Measurements from ENCODE around the gene PLD3.
"Not testable (repeated sequence)": the region's sequence is repeated elsewhere in the genome, so short reads cannot be mapped to it uniquely, and the experiment has no call there.

Gene PLD3

DNA sequence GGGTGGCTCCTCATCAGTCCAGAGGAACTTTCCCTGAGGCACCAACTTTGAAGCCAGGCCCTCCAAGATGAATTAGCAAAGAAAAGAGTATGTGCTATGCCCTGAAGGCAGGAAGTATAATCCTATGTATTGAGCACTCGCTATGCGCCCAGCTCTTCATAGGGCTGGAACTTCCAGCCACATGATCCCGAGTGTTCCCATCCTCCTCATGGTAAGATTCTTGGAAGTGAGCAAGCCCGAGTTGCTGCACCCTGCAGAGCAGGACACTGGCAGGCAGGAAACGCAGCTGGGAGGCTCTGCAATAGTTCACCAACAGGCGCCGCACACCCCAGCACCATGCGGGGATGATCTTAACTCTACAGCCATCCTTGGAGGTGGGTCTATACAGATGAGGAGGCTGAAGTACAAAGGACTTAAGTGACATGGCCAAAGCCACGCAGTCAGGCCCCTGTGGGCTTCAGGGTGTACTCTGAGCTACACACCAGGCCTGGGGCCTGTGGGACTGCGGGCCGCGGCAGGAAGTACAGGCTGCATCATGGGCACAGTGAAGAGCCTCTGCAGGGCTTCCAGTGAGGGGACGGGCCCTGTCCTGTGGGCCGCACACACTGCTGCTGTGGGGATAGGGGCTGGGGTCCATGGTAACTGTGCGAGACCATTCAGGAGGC lies 25.4 kb upstream of the PLD3 start:
- no peaks in the 10 kb centered on the region for H3K27me3 ChIP-seq (replicated peaks)
- peak; percentile 16 for TF ChIP-seq CTCF (IDR thresholded peaks at IDR 0.05; ENCODE audit: low read depth, low read length, missing control alignments)
- H3K4me3 ChIP-seq (ENCODE audit: low read depth, low read length), result no peak overlapping the region
- in situ Hi-C loops (cut with HindIII; ENCODE audit: low pct_ligation_motif_present, low sequenced_read_pairs), result no loop called here
- peak; percentile 25 for DNase-seq
- H3K36me3 ChIP-seq (replicated peaks), result peaks cover 60% of the 10 kb centered on the region
- no peak overlapping the region for H3K27ac ChIP-seq

DNA sequence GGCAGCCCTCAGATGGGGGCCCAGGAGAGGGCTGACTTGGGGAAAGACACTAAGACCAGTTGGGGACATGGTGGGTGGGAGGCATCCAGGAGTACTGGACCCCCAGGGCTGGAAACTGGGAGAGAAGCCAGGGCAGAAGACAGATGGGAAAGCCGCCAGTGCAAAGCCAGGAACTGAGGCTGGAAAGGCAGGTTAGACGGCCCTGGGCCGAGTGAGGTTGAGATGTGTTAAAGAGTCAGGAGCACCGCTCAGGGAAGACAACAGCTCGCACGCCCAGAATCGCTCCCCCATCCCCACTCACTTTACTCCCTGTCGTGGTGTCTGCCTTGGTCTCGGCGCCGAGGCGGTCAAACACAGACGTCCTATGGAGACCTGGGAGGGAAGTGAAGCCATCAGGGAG lies 24.8 kb upstream of the PLD3 start:
- H3K27ac ChIP-seq, result no peak overlapping the region
- in situ Hi-C loops (cut with HindIII; ENCODE audit: low pct_ligation_motif_present, low sequenced_read_pairs), result no loop called here
- DNase-seq, result no peak
- H3K27me3 ChIP-seq (replicated peaks), result no peaks in the 10 kb centered on the region
- TF ChIP-seq CTCF (IDR thresholded peaks at IDR 0.05; ENCODE audit: low read depth, low read length, missing control alignments), result no peak
- no peak overlapping the region for H3K4me3 ChIP-seq (ENCODE audit: low read depth, low read length)
- peaks cover 62% of the 10 kb centered on the region for H3K36me3 ChIP-seq (replicated peaks)

DNA sequence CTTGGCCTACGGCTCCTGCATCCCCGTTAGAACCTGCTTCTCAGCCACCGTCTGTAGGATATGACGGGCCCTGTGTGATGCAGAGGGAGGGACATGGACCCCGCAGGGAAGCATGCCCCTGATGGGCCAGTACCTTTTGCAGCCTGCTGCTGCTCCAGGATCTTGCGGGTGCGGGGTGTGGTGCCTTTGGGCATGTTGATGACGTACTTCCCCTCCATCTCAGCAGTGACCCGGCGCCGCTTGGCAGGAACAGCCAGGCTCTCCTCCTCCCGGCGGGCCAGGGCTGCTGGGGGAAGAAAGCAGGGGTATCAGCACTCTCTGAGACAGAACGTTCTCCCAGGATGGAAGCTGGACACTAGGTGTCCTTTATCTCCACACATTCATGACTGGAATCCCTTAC lies 22.3 kb upstream of the PLD3 start:
- Histone ChIP-seq H3K27ac (no peak overlapping the region), H3K27me3 (replicated peaks) (no peaks in the 10 kb centered on the region), H3K36me3 (replicated peaks) (peaks cover 67% of the 10 kb centered on the region), H3K4me3 (ENCODE audit: low read depth, low read length) (no peak overlapping the region)
- DNase-seq, result no peak
- no peak for TF ChIP-seq CTCF (IDR thresholded peaks at IDR 0.05; ENCODE audit: low read depth, low read length, missing control alignments)
- in situ Hi-C loops (cut with HindIII; ENCODE audit: low pct_ligation_motif_present, low sequenced_read_pairs), result no loop called here

DNA sequence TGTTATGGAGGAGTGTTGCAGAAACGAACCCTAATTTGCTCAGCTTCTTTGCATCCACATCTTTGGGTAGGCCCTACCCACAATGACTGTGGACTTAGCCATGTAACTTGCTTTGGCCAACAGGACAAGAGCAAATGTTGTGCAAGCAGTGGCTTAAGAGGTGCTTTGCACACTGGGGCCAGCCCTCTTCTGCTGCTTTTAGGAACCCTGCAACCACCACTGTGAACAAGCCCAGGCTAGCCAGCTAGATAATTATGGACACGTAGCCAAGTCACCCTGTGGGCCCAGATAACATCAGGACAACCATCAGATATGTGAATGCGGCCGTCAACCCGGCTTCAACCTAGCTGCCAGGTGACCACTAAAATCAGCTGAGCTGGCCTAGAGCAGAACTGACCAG lies 17.4 kb upstream of the PLD3 start:
- DNase-seq, result no peak
- Histone ChIP-seq H3K27ac (no peak overlapping the region), H3K4me3 (ENCODE audit: low read depth, low read length) (no peak overlapping the region), H3K27me3 (replicated peaks) (no peaks in the 10 kb centered on the region), H3K36me3 (replicated peaks) (peaks cover 55% of the 10 kb centered on the region)
- in situ Hi-C loops (cut with HindIII; ENCODE audit: low pct_ligation_motif_present, low sequenced_read_pairs), result no loop called here
- no peak for TF ChIP-seq CTCF (IDR thresholded peaks at IDR 0.05; ENCODE audit: low read depth, low read length, missing control alignments)

DNA sequence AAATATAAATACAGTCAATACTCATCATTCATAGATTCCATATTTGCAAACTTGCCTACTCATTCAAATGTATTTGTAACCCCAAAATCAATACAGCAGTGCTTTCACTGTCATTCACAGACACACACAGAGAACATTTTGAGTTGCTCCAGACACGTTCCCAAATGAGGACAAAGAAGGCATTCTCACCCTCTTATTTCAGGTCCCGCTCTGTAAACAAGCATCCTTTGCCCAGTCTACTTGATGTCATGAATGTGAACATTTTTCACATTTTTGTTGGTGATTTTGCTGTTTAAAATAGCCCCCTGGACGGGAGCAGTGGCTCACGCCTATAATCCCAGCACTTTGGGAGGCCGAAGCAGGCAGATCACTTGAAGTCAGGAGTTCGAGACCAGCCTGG lies 15.8 kb upstream of the PLD3 start:
- Histone ChIP-seq H3K4me3 (ENCODE audit: low read depth, low read length) (no peak overlapping the region), H3K27me3 (replicated peaks) (no peaks in the 10 kb centered on the region), H3K27ac (no peak overlapping the region), H3K36me3 (replicated peaks) (peaks cover 44% of the 10 kb centered on the region)
- no peak for TF ChIP-seq CTCF (IDR thresholded peaks at IDR 0.05; ENCODE audit: low read depth, low read length, missing control alignments)
- no peak for DNase-seq
- in situ Hi-C loops (cut with HindIII; ENCODE audit: low pct_ligation_motif_present, low sequenced_read_pairs), result no loop called here

GRCh38 chr19:40333083-40333482 lies 15.4 kb upstream of the PLD3 start:
- H3K4me3 ChIP-seq (ENCODE audit: low read depth, low read length); DNase-seq; H3K27me3 ChIP-seq (replicated peaks); in situ Hi-C loops (cut with HindIII; ENCODE audit: low pct_ligation_motif_present, low sequenced_read_pairs); H3K27ac ChIP-seq: not testable (repeated sequence)
- H3K36me3 ChIP-seq (replicated peaks), result peaks cover 40% of the 10 kb centered on the region
